Gastrocnemius medialis (tissue), 4 donors: ENCODE measurements around the gene GUCA1C.

Source experiments
- POLR2A ChIP-seq, 2 donors: fragments of 450-650 bp; IDR thresholded peaks; one replicate each; pipeline ENCODE4 v1.6.1; 2017; ENCODE audit warnings: antibody characterized with exemption in 2 of 2, mild to moderate bottlenecking in 2 of 2, moderate library complexity in 2 of 2
- TF ChIP-seq, protein P1 (sequence below), 5 experiments: fragments of 450-650 bp in 3 of 5; fragments of 200-600 bp in 2 of 5; sonication (generic) in 2 of 5; IDR thresholded peaks in 4 of 5; conservative IDR thresholded peaks in 1 of 5; 1 replicate in 4 of 5; 2 replicates in 1 of 5; pipeline ENCODE4 v1.5.1; 2016 to 2019; ENCODE audit warnings: antibody characterized with exemption in 5 of 5, mild to moderate bottlenecking in 3 of 5, moderate library complexity in 3 of 5

DNA sequence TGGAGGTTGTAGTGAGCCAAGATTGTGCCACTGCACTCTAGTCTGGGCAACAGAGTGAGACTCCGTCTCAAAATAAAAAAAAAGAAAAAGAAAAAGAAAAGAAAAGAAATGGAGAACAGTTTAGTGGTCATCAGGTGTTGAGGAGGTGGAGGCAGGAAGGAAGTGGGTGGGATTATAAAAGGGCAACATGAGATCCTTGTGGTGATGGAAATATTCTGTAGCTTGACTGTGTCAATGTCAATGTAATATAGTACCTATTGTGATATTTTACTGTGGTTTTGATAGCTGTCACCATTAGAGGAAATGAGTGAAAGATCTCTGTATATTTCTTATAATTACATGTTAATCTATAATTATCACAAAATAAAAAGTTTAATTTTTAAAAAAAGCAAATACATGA, 70.3 kb downstream of the GUCA1C start:
- TF ChIP-seq, protein P1, sequence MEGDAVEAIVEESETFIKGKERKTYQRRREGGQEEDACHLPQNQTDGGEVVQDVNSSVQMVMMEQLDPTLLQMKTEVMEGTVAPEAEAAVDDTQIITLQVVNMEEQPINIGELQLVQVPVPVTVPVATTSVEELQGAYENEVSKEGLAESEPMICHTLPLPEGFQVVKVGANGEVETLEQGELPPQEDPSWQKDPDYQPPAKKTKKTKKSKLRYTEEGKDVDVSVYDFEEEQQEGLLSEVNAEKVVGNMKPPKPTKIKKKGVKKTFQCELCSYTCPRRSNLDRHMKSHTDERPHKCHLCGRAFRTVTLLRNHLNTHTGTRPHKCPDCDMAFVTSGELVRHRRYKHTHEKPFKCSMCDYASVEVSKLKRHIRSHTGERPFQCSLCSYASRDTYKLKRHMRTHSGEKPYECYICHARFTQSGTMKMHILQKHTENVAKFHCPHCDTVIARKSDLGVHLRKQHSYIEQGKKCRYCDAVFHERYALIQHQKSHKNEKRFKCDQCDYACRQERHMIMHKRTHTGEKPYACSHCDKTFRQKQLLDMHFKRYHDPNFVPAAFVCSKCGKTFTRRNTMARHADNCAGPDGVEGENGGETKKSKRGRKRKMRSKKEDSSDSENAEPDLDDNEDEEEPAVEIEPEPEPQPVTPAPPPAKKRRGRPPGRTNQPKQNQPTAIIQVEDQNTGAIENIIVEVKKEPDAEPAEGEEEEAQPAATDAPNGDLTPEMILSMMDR (IDR thresholded peaks at IDR 0.05 in 4 of 5, conservative IDR thresholded peaks at IDR 0.05 in 1 of 5) = no peak
- no peak for TF ChIP-seq POLR2A (IDR thresholded peaks at IDR 0.05)
